ENCODE measurements around the gene TMEFF2.
A peak's percentile ranks its signal among the peaks of the same experiment; 100 is the strongest.

The TMEFF2 gene

DNA sequence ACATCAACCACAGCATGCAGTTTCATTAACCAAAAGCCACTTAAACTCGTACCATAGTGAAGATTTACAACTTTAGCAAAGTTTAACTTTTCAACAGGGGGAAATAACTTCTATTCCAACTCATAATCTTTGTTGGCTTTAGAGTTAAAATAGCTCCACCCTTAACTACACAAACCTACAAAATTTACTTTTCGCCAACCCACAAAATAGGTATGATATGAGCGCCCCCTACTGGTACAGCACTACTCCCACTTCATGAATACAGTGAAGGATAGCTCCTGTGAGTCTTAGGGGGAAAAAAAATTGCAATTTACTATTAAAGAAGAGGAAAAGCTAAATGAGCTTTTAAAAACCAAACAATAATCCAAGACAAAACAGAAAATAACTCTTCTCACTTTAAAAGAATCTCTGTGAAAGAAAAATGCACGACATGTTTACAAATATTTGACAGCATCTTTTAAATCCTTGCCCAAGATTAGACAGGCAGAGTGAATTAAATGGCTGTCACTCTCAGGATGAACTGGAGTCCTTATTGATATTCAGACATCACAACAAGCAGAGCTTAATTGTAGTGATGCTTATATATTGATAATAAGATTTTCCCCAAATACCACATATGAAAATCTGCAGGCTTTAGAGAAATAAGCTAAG is 32.2 kb downstream of the TMEFF2 start:
- DNase-seq (ENCODE audit: low read depth) = peak; percentile 41
- no peak overlapping the region for H3K4me3 ChIP-seq (ENCODE audit: control insufficient read depth, low read depth, low read length)
- TF ChIP-seq, protein P1, sequence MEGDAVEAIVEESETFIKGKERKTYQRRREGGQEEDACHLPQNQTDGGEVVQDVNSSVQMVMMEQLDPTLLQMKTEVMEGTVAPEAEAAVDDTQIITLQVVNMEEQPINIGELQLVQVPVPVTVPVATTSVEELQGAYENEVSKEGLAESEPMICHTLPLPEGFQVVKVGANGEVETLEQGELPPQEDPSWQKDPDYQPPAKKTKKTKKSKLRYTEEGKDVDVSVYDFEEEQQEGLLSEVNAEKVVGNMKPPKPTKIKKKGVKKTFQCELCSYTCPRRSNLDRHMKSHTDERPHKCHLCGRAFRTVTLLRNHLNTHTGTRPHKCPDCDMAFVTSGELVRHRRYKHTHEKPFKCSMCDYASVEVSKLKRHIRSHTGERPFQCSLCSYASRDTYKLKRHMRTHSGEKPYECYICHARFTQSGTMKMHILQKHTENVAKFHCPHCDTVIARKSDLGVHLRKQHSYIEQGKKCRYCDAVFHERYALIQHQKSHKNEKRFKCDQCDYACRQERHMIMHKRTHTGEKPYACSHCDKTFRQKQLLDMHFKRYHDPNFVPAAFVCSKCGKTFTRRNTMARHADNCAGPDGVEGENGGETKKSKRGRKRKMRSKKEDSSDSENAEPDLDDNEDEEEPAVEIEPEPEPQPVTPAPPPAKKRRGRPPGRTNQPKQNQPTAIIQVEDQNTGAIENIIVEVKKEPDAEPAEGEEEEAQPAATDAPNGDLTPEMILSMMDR (IDR thresholded peaks at IDR 0.05; ENCODE audit: control insufficient read depth, insufficient read depth, low read depth, low read length, missing control alignments) = peak; percentile 82

DNA sequence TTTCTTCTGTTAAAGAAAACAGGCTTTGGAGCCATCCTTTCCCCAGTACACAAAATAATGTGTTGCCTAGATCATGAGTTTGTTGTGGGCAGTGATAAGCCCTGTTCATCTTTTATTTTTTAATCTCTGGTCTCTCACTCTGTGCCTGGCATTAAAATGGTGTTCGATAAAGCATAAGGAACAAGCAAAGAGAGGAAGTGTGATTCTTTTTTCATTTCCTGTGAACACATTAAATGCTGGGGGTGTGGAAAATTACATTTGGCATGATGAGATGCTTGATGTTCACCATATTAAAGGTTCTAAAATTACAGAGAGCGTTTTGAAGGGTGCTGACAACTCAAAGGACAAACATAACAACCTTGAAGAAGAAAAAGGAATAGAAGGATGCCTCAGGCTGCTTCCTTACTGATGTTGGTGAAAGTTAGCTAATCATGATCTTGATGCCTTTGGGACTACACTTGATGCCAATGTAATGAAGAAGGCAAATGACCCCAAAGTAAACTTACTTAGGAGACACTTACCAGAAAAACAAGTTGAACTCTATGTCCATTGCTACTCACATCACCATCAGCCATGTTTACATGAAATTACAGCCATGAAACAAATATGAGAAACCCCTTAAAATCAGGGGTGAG is 33.0 kb downstream of the TMEFF2 start:
- H3K4me3 ChIP-seq (ENCODE audit: control insufficient read depth, low read depth, low read length) = no peak overlapping the region
- TF ChIP-seq, protein P1 (IDR thresholded peaks at IDR 0.05; ENCODE audit: control insufficient read depth, insufficient read depth, low read depth, low read length, missing control alignments) = no peak
- no peak for DNase-seq (ENCODE audit: low read depth)

DNA sequence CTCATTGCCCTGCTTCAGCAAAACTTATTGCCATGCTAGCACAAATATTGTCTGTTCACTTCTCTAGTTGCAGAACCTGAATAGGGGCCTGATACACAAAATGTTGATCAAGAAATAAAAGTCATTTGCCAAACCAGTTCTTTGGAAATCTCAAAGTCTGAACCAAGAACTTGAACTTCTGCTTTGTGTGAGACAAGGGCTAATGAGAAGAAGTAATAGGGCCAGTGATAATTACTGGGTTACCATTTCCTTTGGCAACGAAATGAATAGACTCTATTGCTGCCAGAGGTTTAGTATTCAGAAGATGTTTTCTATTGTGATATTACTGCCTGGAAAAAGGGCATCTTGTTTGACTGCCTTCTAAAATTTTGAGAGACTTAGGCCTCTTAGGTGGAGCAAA is 35.0 kb downstream of the TMEFF2 start:
- no peak for DNase-seq (ENCODE audit: low read depth)
- TF ChIP-seq, protein P1 (IDR thresholded peaks at IDR 0.05; ENCODE audit: control insufficient read depth, insufficient read depth, low read depth, low read length, missing control alignments) = no peak
- H3K4me3 ChIP-seq (ENCODE audit: control insufficient read depth, low read depth, low read length) = no peak overlapping the region

DNA sequence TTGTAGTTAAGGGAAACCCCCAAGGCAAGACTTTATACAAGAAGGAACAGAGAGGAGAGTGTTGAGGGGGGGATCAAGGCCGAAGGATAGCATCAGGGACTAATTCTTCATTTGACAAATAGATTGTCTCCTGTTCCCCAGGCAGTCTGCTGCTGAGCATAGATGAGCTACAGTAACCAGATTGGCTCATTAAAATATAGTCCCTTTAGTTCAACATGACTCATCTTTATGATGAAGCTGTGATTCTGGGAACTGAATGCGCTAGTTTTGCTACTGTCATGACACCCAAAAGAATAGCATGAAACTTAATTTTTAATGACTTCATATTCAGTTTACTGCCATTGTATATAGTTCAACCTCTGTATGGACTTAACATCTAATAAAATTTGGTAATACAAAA is 35.5 kb downstream of the TMEFF2 start:
- no peak overlapping the region for H3K4me3 ChIP-seq (ENCODE audit: control insufficient read depth, low read depth, low read length)
- TF ChIP-seq, protein P1 (IDR thresholded peaks at IDR 0.05; ENCODE audit: control insufficient read depth, insufficient read depth, low read depth, low read length, missing control alignments) = no peak
- no peak for DNase-seq (ENCODE audit: low read depth)

DNA sequence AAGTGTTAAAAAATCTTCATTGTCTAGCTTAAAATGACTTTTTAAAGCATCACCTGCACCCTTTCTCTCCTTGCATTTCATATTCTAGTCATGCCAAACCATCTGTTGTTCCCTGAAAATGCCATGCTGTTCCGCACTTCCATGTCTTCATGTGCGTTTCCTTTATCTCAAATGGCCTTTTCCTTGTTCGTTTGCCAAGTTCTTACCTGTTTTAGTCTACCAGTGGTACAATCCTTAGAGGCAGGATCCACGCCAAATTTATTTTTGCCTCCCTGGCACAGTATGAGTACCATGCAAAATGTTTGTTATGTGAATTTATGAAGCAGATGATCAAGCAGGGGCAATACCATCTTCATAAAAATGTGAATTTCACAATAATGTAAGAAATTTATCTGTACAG is 37.0 kb downstream of the TMEFF2 start:
- TF ChIP-seq, protein P1 (IDR thresholded peaks at IDR 0.05; ENCODE audit: control insufficient read depth, insufficient read depth, low read depth, low read length, missing control alignments) = no peak
- DNase-seq (ENCODE audit: low read depth) = no peak
- no peak overlapping the region for H3K4me3 ChIP-seq (ENCODE audit: control insufficient read depth, low read depth, low read length)

DNA sequence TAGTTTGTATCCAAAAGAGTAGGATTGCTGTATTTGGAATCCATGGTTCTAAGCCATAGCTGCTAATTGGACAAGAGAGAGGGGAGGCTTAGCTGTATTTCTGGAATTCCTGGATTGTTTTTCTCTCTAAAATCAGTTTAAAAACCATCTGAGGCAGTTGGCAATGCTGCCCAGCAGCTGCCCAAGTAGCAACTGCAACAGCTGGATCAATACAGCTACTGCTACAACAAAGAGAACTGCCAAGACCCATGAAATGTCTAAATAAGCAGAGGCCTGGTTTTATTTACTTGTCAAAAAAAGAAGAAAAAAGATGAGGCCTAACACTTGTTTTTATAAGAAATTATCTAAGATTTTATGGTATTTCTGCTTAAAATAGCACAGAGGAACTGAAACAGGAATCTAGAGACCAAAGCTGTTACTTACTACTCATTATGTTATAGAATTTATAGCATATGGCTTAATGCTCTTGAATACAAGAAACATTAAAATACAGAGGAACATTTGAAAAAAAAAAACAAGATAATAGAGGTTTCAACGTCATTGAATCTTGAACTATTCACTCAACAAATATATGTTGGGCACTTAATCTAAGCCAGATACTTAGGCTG is 39.1 kb downstream of the TMEFF2 start:
- no peak overlapping the region for H3K4me3 ChIP-seq (ENCODE audit: control insufficient read depth, low read depth, low read length)
- no peak for DNase-seq (ENCODE audit: low read depth)
- TF ChIP-seq, protein P1 (IDR thresholded peaks at IDR 0.05; ENCODE audit: control insufficient read depth, insufficient read depth, low read depth, low read length, missing control alignments) = no peak
